SK-N-SH (cell line): ENCODE data around the gene AMDHD1. TPM values are rescaled to one million over a fixed set of nuclear protein-coding genes. Genes with fewer than 3 reads are reported as not detected.

ENCODE experiments used
- CTCF ChIA-PET: fragments of 300-600, 350-600 bp; formaldehyde crosslinking; extraction: SDS; loops from one replicate; lab custom pipeline; 2021; lab: Yijun Ruan, JAX
- POLR2A ChIA-PET: fragments of 350-600 bp; sonication (Branson Sonifier 250); formaldehyde crosslinking; extraction: SDS; loops from one replicate; lab custom pipeline; 2020; ENCODE audit warnings: antibody characterized with exemption, inconsistent platforms; lab: Yijun Ruan, JAX
- DNase-seq: peaks from one replicate; pipeline ENCODE4 v3.0.0; 2012
- H2AFZ ChIP-seq: fragments of 200-600 bp; sonication (generic); 2 replicates; pipeline ENCODE4 v1.8.1; 2016; ENCODE audit warnings: antibody characterized with exemption, mild to moderate bottlenecking, low read depth
- H3F3A ChIP-seq: fragments of 200-600 bp; sonication (generic); replicated peaks from 2 replicates; pipeline ENCODE3; 2016; ENCODE audit warnings: antibody characterized with exemption, mild to moderate bottlenecking; ENCODE audit not compliant: insufficient read depth
- H3K27ac ChIP-seq, 2 experiments: fragments of 200-500 bp in 1 of 2; fragments of 200-600 bp in 1 of 2; sonication (Bioruptor generic) in 1 of 2; sonication (generic), shearing (Covaris generic) in 1 of 2; 2 replicates each; pipeline versions ENCODE4 v1.5.1 to v1.6.1; 2014 to 2016; ENCODE audit warnings: low read depth in 2 of 2, inconsistent platforms in 1 of 2, low read length in 1 of 2, mild to moderate bottlenecking in 1 of 2, mixed read lengths in 1 of 2
- H3K27me3 ChIP-seq: fragments of 200-600 bp; sonication (generic), shearing (Covaris generic); 2 replicates; pipeline ENCODE4 v1.6.1; 2016; ENCODE audit warnings: mixed run types; ENCODE audit not compliant: insufficient read depth
- H3K36me3 ChIP-seq, 2 experiments: fragments of 200-500 bp in 1 of 2; fragments of 200-600 bp in 1 of 2; sonication (Bioruptor generic) in 1 of 2; sonication (generic) in 1 of 2; replicated peaks in 1 of 2; 2 replicates each; pipeline versions ENCODE3 to v1.5.1; 2014 to 2016; ENCODE audit warnings: low read length in 1 of 2, mild to moderate bottlenecking in 1 of 2; ENCODE audit not compliant: insufficient read depth in 2 of 2, control insufficient read depth in 1 of 2
- H3K4me1 ChIP-seq, 2 experiments: fragments of 200-500 bp in 1 of 2; fragments of 200-600 bp in 1 of 2; sonication (Bioruptor generic) in 1 of 2; sonication (generic), shearing (Covaris generic) in 1 of 2; 2 replicates each; pipeline versions ENCODE4 v1.5.1 to v1.6.1; 2014 to 2016; ENCODE audit warnings: low read depth in 1 of 2, low read length in 1 of 2, mixed run types in 1 of 2; ENCODE audit not compliant: insufficient read depth in 2 of 2, control insufficient read depth in 1 of 2
- H3K4me2 ChIP-seq: fragments of 200-600 bp; sonication (generic), shearing (Covaris generic); 2 replicates; pipeline ENCODE4 v1.6.1; 2017; ENCODE audit warnings: mixed run types
- H3K4me3 ChIP-seq, 2 experiments: fragments of 200-500 bp in 1 of 2; fragments of 200-600 bp in 1 of 2; sonication (Bioruptor generic) in 1 of 2; sonication (generic), shearing (Covaris generic) in 1 of 2; 2 replicates each; pipeline versions ENCODE4 v1.5.1 to v1.8.1; 2014 to 2016; ENCODE audit warnings: low read depth in 2 of 2, inconsistent platforms in 1 of 2, low read length in 1 of 2, mild to moderate bottlenecking in 1 of 2, mixed read lengths in 1 of 2, moderate library complexity in 1 of 2
- H3K79me2 ChIP-seq: fragments of 200-600 bp; sonication (generic); 2 replicates; pipeline ENCODE4 v1.8.1; 2017; ENCODE audit warnings: mild to moderate bottlenecking; ENCODE audit not compliant: insufficient read depth
- H3K9ac ChIP-seq: fragments of 200-600 bp; sonication (generic); 2 replicates; pipeline ENCODE4 v1.6.1; 2017; ENCODE audit warnings: mixed run types
- H3K9me2 ChIP-seq: fragments of 200-600 bp; sonication (generic); 2 replicates; pipeline ENCODE4 v1.6.1; 2017; ENCODE audit warnings: mixed run types
- H3K9me3 ChIP-seq: fragments of 200-600 bp; sonication (generic); 2 replicates; pipeline ENCODE4 v1.6.1; 2017; ENCODE audit warnings: mixed run types, mild to moderate bottlenecking, moderate library complexity
- H4K20me1 ChIP-seq: fragments of 200-600 bp; sonication (generic); 2 replicates; pipeline ENCODE4 v1.6.1; 2017; ENCODE audit warnings: mild to moderate bottlenecking, mixed run types; ENCODE audit not compliant: insufficient read depth
- EP300 ChIP-seq, 2 experiments: IDR thresholded peaks; 2 replicates each; pipeline versions ENCODE4 v1.4.0 to v1.6.1; 2012; ENCODE audit warnings: borderline replicate concordance in 1 of 2, low read depth in 1 of 2, low read length in 1 of 2
- EZH2phosphoT487 ChIP-seq: fragments of 200-600 bp; sonication (generic); IDR thresholded peaks from 2 replicates; pipeline ENCODE4 v1.6.1; 2017; ENCODE audit warnings: low read depth, mixed run types, mild to moderate bottlenecking, antibody characterized with exemption, moderate library complexity, borderline replicate concordance
- FOXM1 ChIP-seq: IDR thresholded peaks from 2 replicates; pipeline ENCODE4 v1.4.0; 2012; ENCODE audit warnings: low read depth, mild to moderate bottlenecking
- GATA2 ChIP-seq: sonication (generic); formaldehyde crosslinking; IDR thresholded peaks from 2 replicates; pipeline ENCODE4 v1.5.0; 2020; ENCODE audit warnings: mild to moderate bottlenecking, missing genetic modification reagents
- JUND ChIP-seq: IDR thresholded peaks from 2 replicates; pipeline ENCODE4 v1.4.0; 2012
- MXI1 ChIP-seq: IDR thresholded peaks from 2 replicates; pipeline ENCODE4 v1.6.1; 2012; ENCODE audit warnings: mild to moderate bottlenecking, low read depth, low read length, improper control_type of control experiment
- NRF1 ChIP-seq: IDR thresholded peaks from 2 replicates; pipeline ENCODE4 v1.6.1; 2012; ENCODE audit warnings: low read depth, mild to moderate bottlenecking, low read length
- RXRA ChIP-seq: IDR thresholded peaks from 2 replicates; pipeline ENCODE4 v1.4.0; 2012; ENCODE audit warnings: low read depth, mild to moderate bottlenecking, borderline replicate concordance
- SMC3 ChIP-seq: IDR thresholded peaks from 2 replicates; pipeline ENCODE4 v1.6.1; 2012; ENCODE audit warnings: low read depth, low read length, improper control_type of control experiment
- TAF1 ChIP-seq: IDR thresholded peaks from 2 replicates; pipeline ENCODE4 v1.6.1; 2012; ENCODE audit warnings: low read depth, mild to moderate bottlenecking, low read length, moderate library complexity, borderline replicate concordance
- TCF12 ChIP-seq: IDR thresholded peaks from 2 replicates; pipeline ENCODE4 v1.4.0; 2012
- TEAD4 ChIP-seq: IDR thresholded peaks from 2 replicates; pipeline ENCODE4 v1.4.0; 2012; ENCODE audit warnings: mild to moderate bottlenecking, borderline replicate concordance; ENCODE audit not compliant: insufficient read depth
- YY1 ChIP-seq: IDR thresholded peaks from 2 replicates; pipeline ENCODE4 v1.4.0; 2012; ENCODE audit warnings: low read depth, mild to moderate bottlenecking
- WGBS: methylation state at CpG from one replicate; pipeline ENCODE4 v1.1.6; 2017; ENCODE audit warnings: low lambda C conversion rate; 5-methylcytosine and 5-hydroxymethylcytosine counted together
- polyA plus RNA-seq, 3 experiments: library from polyadenylated mRNA; depleted of rRNA; stranded (reverse); fragments of >200 nt; gene quantifications; 2 replicates each; pipeline ENCODE4 v1.2.3, GENCODE V29; 2012
- TF ChIP-seq, protein P1 (sequence below): fragments of 150-350 bp; IDR thresholded peaks from 2 replicates; pipeline ENCODE4 v1.6.1; 2016; ENCODE audit warnings: mild to moderate bottlenecking, low read depth, low read length
- TF ChIP-seq, protein P2 (sequence below): fragments of 150-350 bp; IDR thresholded peaks from 2 replicates; pipeline ENCODE4 v1.6.1; 2017; ENCODE audit warnings: antibody characterized with exemption, low read length, low read depth, borderline replicate concordance
- TF ChIP-seq, protein P3 (sequence below): fragments of 200-600 bp; sonication (generic); IDR thresholded peaks from 2 replicates; pipeline ENCODE4 v1.6.1; 2017; ENCODE audit warnings: antibody characterized with exemption, mild to moderate bottlenecking, moderate library complexity
- TF ChIP-seq, protein P4 (sequence below): IDR thresholded peaks from 2 replicates; pipeline ENCODE4 v1.4.0; 2012; ENCODE audit warnings: low read depth, borderline replicate concordance
- TF ChIP-seq, protein P5 (sequence below): IDR thresholded peaks from 2 replicates; pipeline ENCODE4 v1.4.0; 2012; ENCODE audit warnings: low read depth

The AMDHD1 gene, protein sequence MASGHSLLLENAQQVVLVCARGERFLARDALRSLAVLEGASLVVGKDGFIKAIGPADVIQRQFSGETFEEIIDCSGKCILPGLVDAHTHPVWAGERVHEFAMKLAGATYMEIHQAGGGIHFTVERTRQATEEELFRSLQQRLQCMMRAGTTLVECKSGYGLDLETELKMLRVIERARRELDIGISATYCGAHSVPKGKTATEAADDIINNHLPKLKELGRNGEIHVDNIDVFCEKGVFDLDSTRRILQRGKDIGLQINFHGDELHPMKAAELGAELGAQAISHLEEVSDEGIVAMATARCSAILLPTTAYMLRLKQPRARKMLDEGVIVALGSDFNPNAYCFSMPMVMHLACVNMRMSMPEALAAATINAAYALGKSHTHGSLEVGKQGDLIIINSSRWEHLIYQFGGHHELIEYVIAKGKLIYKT
- 0.07 and 0.10 TPM in 2 replicates for polyA plus RNA-seq (2012; rRNA removed)
- 0.07 and 0.08 TPM in 2 replicates for polyA plus RNA-seq (2012; cell fraction: cytosol; rRNA removed)
- 0.43 and 0.54 TPM in 2 replicates for polyA plus RNA-seq (2012; cell fraction: nucleus; rRNA removed)

DNA sequence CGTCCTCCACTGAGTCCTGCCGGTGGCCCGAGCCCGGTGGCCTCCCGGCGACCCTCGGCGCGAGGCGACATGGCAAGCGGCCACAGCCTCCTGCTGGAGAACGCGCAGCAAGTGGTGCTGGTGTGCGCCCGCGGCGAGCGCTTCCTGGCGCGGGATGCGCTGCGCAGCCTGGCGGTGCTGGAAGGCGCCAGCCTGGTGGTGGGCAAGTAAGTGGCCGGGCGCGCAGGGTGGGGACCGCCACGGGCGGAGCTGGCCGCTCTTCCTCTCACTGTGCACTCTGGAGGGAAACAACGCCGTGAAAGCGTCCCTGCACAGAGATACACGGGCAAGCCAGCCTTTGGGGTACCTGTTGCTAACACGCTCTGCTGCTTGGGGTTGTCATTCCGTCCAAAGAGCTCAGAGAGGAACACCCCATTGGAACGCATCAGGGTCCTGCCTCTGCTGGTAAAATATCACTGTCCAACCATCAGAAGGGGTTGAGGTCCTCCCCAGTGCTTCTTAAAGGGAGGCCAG is at the start of gene AMDHD1:
Gene AMDHD1, plus strand, starts transcription at position 2 of the 513 bp plus-strand sequence. Its CDS starts 68 bp downstream, at position 70.
- Histone ChIP-seq H3K4me3 (peak within 1 kb of the TSS; percentile 69 to 76), H3K27ac (peak within 1 kb of the TSS in 1 of 2 experiments; percentile 97; a peak in 2 of 4 replicates), H3K4me1 (peaks cover 0 to 7% of the 10 kb centered on the region in 2 experiments; a peak in 2 of 4 replicates), H3K36me3 (no peaks in the 10 kb centered on the region), H3K9me2 (no peaks in the 10 kb centered on the region), H4K20me1 (no peaks in the 10 kb centered on the region), H3F3A (no peaks in the 10 kb centered on the region), H2AFZ (peak within 1 kb of the TSS; percentile 89), H3K4me2 (peak within 1 kb of the TSS; percentile 96), H3K9ac (peak within 1 kb of the TSS; percentile 63), H3K27me3 (no peaks in the 10 kb centered on the region), H3K79me2 (no peaks in the 10 kb centered on the region), H3K9me3 (no peaks in the 10 kb centered on the region)
- peak; percentile 85 for DNase-seq
- ChIA-PET CTCF (interaction anchor here (0.8 to 5.9 kb wide), 10 partner anchors 11 to 368 kb away, joined by 3 to 41 read pairs (median 6); no protein-coding TSS in a partner anchor), POLR2A (interaction anchor here (0.5 to 2.2 kb wide), 10 partner anchors 8 to 123 kb away, joined by 3 to 11 read pairs (median 4); partner anchors contain the start of gene LTA4H)
- peak; percentile 4; the same call in 1 of the 2 replicates for TF ChIP-seq SMC3
- peak; percentile 4; the same call in 1 of the 2 replicates for TF ChIP-seq GATA2 (CRISPR knock-in tag)
- TF ChIP-seq, protein P1, sequence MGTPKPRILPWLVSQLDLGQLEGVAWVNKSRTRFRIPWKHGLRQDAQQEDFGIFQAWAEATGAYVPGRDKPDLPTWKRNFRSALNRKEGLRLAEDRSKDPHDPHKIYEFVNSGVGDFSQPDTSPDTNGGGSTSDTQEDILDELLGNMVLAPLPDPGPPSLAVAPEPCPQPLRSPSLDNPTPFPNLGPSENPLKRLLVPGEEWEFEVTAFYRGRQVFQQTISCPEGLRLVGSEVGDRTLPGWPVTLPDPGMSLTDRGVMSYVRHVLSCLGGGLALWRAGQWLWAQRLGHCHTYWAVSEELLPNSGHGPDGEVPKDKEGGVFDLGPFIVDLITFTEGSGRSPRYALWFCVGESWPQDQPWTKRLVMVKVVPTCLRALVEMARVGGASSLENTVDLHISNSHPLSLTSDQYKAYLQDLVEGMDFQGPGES, result no peak
- no peak for TF ChIP-seq MXI1
- TF ChIP-seq, protein P2, sequence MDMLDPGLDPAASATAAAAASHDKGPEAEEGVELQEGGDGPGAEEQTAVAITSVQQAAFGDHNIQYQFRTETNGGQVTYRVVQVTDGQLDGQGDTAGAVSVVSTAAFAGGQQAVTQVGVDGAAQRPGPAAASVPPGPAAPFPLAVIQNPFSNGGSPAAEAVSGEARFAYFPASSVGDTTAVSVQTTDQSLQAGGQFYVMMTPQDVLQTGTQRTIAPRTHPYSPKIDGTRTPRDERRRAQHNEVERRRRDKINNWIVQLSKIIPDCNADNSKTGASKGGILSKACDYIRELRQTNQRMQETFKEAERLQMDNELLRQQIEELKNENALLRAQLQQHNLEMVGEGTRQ, result no peak
- TF ChIP-seq, protein P3, sequence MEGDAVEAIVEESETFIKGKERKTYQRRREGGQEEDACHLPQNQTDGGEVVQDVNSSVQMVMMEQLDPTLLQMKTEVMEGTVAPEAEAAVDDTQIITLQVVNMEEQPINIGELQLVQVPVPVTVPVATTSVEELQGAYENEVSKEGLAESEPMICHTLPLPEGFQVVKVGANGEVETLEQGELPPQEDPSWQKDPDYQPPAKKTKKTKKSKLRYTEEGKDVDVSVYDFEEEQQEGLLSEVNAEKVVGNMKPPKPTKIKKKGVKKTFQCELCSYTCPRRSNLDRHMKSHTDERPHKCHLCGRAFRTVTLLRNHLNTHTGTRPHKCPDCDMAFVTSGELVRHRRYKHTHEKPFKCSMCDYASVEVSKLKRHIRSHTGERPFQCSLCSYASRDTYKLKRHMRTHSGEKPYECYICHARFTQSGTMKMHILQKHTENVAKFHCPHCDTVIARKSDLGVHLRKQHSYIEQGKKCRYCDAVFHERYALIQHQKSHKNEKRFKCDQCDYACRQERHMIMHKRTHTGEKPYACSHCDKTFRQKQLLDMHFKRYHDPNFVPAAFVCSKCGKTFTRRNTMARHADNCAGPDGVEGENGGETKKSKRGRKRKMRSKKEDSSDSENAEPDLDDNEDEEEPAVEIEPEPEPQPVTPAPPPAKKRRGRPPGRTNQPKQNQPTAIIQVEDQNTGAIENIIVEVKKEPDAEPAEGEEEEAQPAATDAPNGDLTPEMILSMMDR, result peak; percentile 28; the same call in 1 of the 2 replicates
- peak; percentile 52 for TF ChIP-seq NRF1
- TF ChIP-seq, all 33 proteins: peak for 4
- WGBS, result 0% methylated on average over 9 of the region's 38 CpGs

DNA sequence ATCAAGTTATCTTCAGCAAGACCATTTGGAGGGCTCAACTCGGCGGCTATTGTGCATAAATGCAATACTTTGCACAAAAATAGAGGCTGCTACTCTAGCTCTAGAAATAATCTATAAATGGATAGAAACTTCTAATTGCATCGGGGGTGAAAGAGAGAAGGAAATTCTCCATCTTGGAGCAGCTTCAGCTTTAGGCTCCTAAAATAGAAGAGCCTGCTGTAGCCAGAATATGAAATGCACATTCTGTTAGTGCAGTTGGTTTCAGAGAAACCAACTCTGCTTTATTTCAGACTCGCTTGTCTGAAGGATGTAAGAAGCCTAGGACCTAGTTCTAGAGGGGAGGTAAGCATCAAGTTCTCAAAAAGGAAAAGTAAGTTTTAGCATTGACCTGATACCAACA is 46.3 kb upstream of the AMDHD1 start:
- Histone ChIP-seq H3K9me2 (no peaks in the 10 kb centered on the region), H3K4me1 (no peaks in the 10 kb centered on the region), H3K36me3 (no peaks in the 10 kb centered on the region), H3K9ac (no peak overlapping the region), H3K4me3 (no peak overlapping the region), H3K27me3 (no peaks in the 10 kb centered on the region), H4K20me1 (no peaks in the 10 kb centered on the region), H3F3A (no peaks in the 10 kb centered on the region), H3K9me3 (no peaks in the 10 kb centered on the region), H3K27ac (no peak overlapping the region), H3K79me2 (no peaks in the 10 kb centered on the region), H2AFZ (no peak overlapping the region), H3K4me2 (no peak overlapping the region)
- DNase-seq, result no peak
- POLR2A ChIA-PET, result no interaction called here
- 53% methylated on average over 4 of the region's 4 CpGs for WGBS
- CTCF ChIA-PET, result interaction anchor here (0.7 to 3.8 kb wide), 3 partner anchors 22 to 318 kb away, joined by 3 to 20 read pairs (median 4); no protein-coding TSS in a partner anchor
- TF ChIP-seq, protein P4, sequence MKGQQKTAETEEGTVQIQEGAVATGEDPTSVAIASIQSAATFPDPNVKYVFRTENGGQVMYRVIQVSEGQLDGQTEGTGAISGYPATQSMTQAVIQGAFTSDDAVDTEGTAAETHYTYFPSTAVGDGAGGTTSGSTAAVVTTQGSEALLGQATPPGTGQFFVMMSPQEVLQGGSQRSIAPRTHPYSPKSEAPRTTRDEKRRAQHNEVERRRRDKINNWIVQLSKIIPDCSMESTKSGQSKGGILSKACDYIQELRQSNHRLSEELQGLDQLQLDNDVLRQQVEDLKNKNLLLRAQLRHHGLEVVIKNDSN, result no peak
- TF ChIP-seq, protein P5, sequence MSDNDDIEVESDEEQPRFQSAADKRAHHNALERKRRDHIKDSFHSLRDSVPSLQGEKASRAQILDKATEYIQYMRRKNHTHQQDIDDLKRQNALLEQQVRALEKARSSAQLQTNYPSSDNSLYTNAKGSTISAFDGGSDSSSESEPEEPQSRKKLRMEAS, result no peak
- TF ChIP-seq TCF12 (no peak), JUND (no peak), TAF1 (no peak), GATA2 (CRISPR knock-in tag) (no peak), SMC3 (no peak), EP300 (IDR thresholded peaks at IDR 0.05; ENCODE audit: borderline replicate concordance in 1 of 2, low read depth in 1 of 2, low read length in 1 of 2) (no peak), EZH2phosphoT487 (no peak), FOXM1 (no peak), YY1 (no peak), TEAD4 (no peak), RXRA (no peak)
